CD4-positive, alpha-beta T cell treated with Interleukin-4 for 4 hours (primary cell): ENCODE measurements around the gene APOD.
A peak's percentile ranks its signal among the peaks of the same experiment; 100 is the strongest.
"Not testable (repeated sequence)": the region's sequence is repeated elsewhere in the genome, so short reads cannot be mapped to it uniquely, and the experiment has no call there.

ENCODE experiments used
- DNase-seq: peaks from one replicate; pipeline ENCODE4 v3.0.0-alpha.2; 2020

The APOD gene

GRCh38 chr3:195617784-195618659, 34.3 kb upstream of the APOD start:
- DNase-seq, result not testable (repeated sequence)

GRCh38 chr3:195617134-195617533, 33.4 kb upstream of the APOD start:
- DNase-seq, result not testable (repeated sequence)

- DNase-seq, result no peak
These were observed 32.9 kb upstream of the APOD start for GRCh38 chr3:195616681-195617080.

- not testable (repeated sequence) for DNase-seq
These were observed 32.3 kb upstream of the APOD start for GRCh38 chr3:195615952-195616537.

- DNase-seq, result not testable (repeated sequence)
These were observed 31.1 kb upstream of the APOD start for GRCh38 chr3:195614672-195615504.

GRCh38 chr3:195613468-195614069, 29.8 kb upstream of the APOD start:
- no peak for DNase-seq

GRCh38 chr3:195612075-195612800, 28.5 kb upstream of the APOD start:
- DNase-seq, result no peak

- peak; percentile 38 for DNase-seq
These were observed 25.5 kb upstream of the APOD start for GRCh38 chr3:195609229-195609628.

GRCh38 chr3:195601785-195602184, 18.0 kb upstream of the APOD start:
- DNase-seq, result not testable (repeated sequence)

GRCh38 chr3:195601382-195601781, 17.6 kb upstream of the APOD start:
- no peak for DNase-seq

- not testable (repeated sequence) for DNase-seq
These were observed 16.2 kb upstream of the APOD start for GRCh38 chr3:195599926-195600325.

GRCh38 chr3:195599516-195599915, 15.8 kb upstream of the APOD start:
- DNase-seq, result not testable (repeated sequence)

- DNase-seq, result no peak
These were observed 14.1 kb upstream of the APOD start for GRCh38 chr3:195597848-195598247.

GRCh38 chr3:195597229-195597628, 13.5 kb upstream of the APOD start:
- DNase-seq, result no peak

- no peak for DNase-seq
These were observed 13.0 kb upstream of the APOD start for GRCh38 chr3:195596765-195597171.

GRCh38 chr3:195595785-195596531, 12.2 kb upstream of the APOD start:
- no peak for DNase-seq

- no peak for DNase-seq
These were observed 8.1 kb upstream of the APOD start for GRCh38 chr3:195591852-195592251.

GRCh38 chr3:195591220-195591619, 7.5 kb upstream of the APOD start:
- DNase-seq, result no peak

- not testable (repeated sequence) for DNase-seq
These were observed 6.6 kb upstream of the APOD start for GRCh38 chr3:195590381-195590780.

GRCh38 chr3:195589796-195590195, 6.1 kb upstream of the APOD start:
- DNase-seq, result not testable (repeated sequence)

GRCh38 chr3:195587824-195588223, 4.1 kb upstream of the APOD start:
- DNase-seq, result no peak
